Stimulated activated CD8-positive, alpha-beta memory T cell treated with anti-CD3 and anti-CD28 coated beads, Interleukin-15, amount 100 ng/mL, for 24 hours (primary cell): ENCODE measurements around the gene PHF13.
"Not testable (repeated sequence)": the region's sequence is repeated elsewhere in the genome, so short reads cannot be mapped to it uniquely, and the experiment has no call there.

ENCODE experiments used
- DNase-seq: peaks from one replicate; pipeline ENCODE4 v3.0.0-alpha.2; 2020; ENCODE audit warnings: low read depth

PHF13 gene

DNA sequence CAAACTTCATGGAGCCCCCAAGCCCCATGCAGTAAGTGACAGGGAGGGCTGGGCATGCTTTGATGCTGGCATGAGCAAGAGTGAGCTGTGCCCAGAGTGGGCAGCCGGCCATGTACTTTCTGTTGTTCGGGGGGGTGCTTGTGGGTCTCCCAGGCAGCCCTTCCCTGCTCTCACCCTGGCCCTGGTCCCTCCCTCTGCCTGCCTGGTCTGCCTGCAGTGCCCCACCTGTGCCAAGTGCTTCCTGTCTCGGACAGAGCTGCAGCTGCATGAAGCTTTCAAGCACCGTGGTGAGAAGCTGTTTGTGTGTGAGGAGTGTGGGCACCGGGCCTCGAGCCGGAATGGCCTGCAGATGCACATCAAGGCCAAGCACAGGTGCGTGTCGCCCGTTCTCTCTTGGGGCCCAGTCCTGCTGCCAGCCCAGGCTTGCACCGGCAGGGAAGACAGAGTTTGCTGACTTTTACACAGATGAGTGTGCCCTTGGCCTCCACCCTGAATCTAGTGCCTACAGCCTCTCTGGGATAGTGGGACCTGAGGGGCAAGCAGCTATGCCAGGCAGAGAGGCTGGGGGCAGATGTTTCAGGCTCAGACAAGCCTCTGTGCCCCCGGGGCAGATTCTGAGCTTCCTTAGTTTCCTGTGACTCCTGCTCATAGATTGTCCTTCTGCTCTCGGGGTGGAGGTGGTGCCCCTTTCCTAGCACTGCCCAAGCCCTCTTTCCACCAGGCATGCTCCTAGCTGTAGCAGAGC, 26.1 kb upstream of the PHF13 start:
- no peak for DNase-seq

DNA sequence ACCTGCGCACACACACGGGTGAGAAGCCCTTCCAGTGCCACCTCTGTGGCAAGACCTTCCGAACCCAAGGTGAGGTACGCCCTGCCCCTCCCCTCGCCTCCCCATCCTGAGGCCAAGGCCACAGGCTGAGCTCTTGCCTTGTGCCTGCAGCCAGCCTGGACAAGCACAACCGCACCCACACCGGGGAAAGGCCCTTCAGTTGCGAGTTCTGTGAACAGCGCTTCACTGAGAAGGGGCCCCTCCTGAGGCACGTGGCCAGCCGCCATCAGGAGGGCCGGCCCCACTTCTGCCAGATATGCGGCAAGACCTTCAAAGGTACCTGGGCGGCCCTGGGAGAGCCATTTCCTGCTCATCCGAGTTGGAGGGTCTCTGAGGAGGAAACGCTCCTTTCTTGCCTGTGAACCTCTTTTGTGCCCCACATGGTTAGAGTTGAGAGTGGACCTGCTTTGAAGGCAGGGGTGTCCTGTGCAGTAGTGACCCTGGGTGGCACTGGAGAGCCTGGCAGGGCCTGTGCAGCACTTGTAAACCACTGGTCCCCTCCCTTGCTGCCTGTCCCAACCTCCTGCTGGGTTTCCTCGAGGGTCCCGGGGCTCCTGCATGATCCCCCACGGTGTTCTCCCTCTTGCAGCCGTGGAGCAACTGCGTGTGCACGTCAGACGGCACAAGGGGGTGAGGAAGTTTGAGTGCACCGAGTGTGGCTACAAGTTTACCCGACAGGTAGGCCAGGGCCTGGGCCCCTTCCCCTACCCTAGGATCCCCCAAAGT, 25.2 kb upstream of the PHF13 start:
- no peak for DNase-seq

DNA sequence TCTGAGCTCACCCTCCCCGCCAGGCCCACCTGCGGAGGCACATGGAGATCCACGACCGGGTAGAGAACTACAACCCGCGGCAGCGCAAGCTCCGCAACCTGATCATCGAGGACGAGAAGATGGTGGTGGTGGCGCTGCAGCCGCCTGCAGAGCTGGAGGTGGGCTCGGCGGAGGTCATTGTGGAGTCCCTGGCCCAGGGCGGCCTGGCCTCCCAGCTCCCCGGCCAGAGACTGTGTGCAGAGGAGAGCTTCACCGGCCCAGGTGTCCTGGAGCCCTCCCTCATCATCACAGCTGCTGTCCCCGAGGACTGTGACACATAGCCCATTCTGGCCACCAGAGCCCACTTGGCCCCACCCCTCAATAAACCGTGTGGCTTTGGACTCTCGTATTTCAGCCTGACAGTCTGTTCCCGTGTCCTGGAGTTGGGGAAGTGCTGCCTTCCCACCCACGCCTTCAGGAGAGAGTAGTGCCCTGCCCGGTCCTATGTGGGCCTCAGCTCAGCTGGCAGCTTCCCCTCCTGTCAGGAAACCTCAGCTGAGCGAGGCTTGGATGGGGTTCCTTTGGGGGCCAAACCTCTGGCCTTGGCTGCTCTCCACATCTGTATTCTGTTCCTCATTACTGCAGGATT, 24.5 kb upstream of the PHF13 start:
- DNase-seq, result no peak

DNA sequence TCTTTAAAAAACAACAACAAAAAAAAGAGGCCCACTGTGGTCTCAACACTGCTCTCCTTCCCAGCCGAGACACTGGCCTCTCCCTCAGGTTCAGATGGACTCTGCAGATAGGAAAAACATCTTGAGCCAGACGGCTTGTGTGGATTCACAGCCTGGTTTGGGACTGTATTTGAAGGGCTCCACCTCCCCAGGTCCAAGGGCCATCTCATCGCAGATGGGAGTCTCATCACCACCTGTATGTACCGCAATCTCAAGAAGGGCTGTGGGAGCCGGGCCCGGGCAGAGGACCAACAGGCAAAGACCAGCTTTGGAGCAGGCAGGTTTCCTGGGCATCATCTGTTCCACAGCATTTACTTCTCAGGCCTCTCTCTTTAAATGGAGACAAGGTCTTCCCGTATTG, 23.5 kb upstream of the PHF13 start:
- no peak for DNase-seq

DNA sequence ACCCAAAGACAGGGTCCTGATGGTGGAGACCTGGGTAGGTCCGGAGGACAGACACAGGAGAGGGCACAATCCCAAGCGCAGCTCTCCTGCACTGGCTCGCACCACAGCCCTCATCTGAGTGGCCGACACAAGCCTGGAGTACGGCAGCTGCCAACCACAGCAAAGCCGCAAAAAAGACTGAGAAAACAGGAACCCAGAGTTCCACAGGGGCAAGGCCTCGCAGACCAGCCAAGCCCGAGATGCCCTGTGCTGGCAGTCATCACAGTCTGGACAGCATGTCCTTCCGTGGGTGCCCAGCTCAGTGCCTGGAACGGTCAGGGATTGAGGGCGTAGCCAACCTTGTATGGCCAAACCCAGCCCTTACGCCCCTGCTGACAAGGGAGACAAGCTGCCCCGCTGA, 22.3 kb upstream of the PHF13 start:
- DNase-seq, result no peak

DNA sequence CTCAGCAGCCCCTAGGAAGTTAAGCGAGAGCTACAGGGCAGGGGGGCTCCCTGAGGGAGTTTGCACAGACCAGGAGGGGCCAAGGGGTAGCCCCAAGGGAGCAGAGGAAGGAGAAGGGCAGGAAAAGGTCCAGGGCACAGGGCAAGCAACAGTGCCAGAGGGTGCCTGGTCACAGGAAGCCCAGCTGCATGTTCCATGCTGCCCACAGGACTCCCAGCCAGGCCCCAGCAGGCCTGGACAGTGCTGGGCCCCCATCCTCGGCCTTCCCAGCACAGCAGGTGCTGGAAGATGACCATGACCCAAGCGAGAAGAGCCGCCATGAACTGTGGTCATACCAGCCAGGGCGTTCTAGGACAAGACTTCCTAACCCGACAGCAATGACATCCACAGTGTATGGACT, 21.9 kb upstream of the PHF13 start:
- no peak for DNase-seq

DNA sequence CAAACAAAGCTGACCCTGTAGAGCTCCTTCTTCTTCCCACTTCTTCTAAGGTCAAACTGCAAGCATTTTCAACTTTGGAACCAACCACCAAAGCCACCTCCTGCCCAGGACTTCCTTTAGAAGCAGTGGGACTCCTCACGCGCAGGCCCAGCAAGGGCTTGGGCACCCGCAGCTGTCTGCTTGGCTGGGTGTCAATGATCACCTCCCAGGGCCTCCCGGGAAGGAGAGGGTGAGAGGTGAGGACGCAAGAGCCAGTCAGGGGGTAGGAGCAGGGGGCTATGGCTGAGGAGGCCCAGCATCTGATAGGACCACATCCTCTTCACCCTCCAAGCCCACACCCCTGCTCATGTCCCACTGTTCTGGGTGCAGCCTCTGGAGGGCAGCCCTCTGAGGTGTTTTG, 21.1 kb upstream of the PHF13 start:
- DNase-seq, result no peak

DNA sequence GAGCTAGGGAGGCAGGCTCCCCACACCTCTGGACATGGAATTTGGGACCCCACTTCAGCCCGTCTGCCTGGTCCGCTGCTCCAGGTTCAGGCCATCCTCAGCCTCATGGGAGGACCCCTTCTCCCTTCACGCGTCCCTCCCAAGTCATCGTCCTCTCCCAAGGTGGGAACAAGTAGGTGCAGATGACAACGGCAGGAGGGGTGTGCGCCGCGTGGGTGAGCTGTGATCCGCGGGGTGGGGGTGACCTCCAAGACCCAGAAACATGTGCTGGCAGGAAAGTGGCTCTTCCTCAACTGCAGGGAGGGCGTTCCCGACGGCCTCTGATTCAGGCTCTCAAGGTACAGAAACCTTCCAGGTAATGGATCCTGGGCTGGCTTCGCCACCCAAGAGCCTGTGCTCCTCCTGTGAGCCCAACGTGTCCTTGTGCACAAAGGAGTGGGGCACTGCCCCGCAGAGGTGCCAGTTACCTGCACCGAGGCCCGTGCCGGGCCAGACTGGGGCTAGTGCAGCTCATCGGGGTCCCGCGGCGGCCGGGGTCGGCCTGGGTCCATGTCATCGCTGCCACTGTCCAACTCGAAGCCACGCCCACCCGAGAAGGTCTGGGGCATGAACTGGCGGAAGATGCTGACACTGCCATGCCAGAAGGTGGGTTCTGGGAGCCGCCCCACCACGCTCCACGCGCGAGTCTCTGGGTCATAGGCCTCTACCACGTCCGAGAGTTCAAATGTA, 20.5 kb upstream of the PHF13 start:
- no peak for DNase-seq

DNA sequence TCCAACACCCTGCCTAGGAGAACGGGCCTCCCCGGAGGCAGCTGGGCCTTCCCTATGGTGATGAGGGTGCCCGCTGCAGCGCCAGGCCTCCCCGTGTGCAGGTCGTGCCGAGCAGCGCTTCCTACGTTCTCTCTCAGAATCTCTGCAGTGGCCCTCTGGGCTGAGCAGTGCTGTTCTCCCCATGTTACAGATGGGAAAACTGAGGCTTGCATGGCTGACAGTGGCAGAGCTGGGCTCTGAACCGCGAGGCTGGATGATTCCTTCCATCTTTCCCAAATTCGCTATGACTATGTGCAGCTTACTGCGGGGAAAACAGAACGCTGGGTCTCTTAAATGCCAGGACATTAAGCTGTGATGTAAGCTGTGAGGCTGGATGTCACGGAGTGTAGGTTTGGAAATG, 19.7 kb upstream of the PHF13 start:
- no peak for DNase-seq

DNA sequence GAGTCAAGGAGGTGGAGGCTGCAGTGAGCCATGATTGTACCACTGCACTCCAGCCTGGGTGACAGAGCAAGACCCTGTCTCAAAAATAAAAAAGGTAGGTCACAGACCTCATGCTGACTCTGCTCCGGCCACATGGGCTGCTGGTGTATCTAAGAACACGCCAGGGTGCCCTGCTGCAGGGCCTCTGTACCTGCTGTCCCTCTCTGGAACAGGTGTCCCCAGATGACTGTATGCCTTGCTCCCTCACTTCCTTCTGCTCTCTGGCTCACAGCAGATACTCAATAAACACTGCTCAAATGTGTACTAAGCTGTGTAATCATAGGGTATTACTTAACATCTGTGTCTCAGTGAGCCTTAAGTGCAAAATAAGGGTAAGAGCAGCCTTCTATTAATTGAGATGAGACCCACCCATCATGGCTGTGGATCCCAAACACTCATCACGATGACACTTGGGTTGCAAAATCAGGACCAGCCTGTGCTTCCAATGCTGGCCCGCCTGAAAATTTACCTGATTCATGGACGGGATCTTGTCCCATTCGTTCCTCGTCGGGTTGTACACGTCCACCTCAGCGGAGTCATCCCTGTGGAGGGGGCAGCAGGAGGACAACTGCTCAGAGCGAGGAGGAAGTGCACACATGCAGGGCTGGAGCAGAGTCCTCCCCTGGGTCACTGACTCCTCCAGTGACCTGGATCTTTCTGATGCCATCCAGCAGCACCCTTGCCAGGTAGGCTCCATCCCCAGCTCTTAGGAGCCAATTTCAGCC, 18.4 kb upstream of the PHF13 start:
- no peak for DNase-seq

DNA sequence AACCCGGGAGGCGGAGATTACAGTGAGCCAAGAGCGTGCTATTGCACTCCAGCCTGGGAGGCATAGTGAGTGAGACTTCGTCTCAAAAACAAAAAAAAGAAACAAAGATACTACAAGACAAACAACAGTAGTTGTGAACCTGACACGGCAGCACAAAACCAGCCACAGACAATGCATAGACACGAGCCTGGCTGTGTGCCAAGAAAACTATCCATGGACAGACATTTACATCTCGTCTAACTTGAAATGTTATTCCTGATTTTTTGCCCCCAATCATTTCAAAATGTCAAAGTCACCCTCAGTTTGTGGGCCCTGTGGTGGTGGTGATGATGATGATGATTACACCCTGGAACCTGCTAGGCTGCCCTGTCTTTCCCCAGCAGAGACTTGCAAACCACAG, 17.2 kb upstream of the PHF13 start:
- no peak for DNase-seq

DNA sequence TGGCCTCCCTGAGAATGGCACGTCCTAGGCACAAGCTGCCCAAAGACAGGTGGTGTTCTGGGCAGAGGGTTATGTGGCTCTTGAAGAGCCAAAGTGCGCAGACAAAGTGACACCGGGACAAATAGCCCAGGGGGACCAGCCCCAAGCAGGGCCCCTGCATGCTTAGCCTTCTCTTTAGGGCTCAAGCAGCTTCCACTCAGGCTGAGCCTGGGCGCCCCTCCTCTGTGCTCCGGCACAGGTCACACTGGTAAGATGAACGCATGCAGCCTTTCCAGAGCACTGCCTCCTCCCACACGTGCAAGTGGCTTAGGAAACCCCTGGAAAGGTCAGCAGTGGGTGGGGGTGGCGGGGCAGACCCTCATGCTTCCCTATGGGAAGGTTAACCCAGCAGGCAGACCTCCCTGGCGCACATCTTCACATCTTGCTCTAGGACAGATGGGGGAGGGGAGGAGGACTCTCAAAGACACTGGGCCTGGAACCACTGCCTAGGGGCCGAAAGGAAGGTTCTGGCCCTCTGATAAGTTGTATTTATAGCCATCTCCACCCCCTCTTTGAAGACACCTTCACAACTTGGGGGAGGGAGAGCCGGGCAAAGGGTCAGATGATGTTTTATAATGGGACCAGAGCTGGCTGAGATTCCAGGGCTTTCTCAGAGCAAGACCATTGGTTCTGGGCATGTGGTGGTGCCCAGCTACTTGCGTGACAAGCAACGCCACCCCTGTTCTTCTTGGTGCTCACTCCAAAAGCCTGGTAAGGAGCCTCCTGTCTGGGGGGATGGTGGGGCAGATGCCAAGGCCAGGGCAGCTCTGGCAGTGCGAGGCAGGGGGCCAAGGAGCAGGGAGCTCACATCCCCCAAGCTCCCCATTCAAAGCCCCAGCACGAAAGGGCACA, 16.4 kb upstream of the PHF13 start:
- DNase-seq, result no peak

DNA sequence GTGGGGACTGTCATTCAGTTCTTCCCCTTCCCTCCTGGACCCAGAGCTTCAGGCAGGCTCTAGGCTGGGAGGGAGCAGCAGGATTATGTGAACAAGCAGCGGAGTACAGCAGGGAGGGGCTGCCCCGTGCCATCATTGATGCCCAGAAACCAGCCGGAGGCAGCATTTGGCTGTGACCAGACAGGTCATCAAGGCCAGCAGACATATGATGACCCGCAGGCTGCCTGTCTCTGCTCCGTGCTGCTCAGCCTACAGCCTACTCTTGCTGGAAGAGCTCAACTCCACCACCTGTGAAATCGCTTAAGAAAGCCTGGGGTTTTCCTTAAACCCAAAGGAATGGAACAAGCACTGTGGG, 15.8 kb upstream of the PHF13 start:
- no peak for DNase-seq

DNA sequence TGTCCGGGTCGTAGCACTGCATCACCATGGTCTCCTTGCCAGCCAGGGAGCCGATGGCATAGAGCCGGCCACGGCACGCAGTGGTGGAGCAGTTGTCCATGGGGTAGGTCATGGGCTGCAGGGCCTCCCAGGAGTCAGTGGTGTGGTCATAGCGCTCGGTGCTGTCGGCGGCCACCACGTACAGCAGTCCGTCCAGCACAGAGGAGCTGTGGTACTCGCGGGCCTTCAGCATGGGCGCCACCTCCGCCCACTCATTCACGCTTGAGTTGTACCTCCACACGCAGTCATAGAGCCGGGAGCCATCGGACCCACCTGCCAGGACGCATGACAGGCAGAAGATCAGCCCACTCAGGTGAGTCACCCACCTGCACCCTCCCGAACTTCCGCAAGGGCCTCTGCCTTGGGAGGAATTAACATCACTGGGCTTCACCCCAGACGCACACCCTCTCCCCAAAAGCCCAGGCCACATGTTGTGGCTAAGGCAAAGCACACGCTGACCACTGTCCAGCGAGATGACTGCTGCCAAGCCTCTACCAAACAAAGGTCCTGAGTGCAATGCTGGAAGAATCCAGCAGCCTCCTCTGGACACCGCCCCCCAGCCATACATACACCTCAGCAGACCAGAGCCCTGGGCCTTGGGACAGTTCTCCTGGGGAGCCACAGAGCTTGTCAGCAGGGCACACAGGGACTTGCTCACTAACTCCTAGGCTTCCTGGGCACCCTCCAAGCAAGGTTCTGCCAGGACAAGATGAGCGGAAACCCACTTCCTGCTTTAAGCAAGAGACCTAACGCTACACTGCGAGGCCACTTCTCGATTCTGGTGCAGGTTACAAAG, 14.2 kb upstream of the PHF13 start:
- DNase-seq, result no peak

DNA sequence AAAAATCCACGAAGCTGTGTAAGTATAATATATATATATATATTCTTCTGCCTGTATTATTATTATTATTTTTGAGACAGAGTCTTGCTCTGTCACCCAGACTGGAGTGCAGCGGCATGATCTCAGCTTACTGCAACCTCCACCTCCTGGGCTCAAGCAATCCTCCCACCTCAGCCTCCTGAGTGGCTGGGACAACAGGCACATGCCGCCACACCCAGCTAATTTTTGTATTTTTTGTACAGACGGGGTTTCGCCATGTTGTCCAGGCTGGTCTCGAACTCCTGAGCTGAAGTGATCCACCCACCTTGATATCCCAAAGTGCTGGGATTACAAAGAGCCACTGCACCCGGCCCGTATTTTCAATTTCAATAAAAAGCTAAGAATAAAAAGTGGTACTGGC, 13.5 kb upstream of the PHF13 start:
- not testable (repeated sequence) for DNase-seq

DNA sequence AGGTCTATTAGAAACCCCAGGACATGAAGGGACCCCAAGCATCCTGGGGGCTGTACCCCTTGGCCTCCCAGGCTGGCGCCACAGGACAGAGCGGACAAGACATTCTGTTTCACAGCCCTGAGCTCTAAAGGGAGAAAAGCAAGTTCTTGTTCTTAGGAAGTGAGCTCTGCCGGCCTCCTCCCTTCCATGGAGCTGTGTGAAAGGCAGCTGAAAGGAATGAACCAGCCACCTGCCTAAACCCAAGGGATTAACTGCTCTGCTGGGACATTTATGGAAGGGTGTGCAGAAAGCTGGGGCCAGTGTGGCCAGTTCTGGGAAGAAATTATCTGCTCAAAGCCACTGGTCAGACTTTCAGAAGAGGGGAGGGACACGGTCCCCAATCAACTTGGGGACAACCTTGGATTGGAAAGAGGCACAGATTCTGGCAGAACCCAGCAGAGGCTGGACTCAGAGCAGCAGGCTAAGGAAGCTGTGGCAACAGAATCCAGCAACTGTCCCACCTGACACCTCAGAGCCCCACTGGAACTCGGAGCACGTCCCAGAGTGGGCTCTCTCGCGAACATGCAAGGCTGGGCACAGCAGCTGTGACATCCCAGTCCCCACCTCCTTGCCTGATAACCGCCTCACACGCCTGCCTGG, 13.0 kb upstream of the PHF13 start:
- DNase-seq, result no peak

DNA sequence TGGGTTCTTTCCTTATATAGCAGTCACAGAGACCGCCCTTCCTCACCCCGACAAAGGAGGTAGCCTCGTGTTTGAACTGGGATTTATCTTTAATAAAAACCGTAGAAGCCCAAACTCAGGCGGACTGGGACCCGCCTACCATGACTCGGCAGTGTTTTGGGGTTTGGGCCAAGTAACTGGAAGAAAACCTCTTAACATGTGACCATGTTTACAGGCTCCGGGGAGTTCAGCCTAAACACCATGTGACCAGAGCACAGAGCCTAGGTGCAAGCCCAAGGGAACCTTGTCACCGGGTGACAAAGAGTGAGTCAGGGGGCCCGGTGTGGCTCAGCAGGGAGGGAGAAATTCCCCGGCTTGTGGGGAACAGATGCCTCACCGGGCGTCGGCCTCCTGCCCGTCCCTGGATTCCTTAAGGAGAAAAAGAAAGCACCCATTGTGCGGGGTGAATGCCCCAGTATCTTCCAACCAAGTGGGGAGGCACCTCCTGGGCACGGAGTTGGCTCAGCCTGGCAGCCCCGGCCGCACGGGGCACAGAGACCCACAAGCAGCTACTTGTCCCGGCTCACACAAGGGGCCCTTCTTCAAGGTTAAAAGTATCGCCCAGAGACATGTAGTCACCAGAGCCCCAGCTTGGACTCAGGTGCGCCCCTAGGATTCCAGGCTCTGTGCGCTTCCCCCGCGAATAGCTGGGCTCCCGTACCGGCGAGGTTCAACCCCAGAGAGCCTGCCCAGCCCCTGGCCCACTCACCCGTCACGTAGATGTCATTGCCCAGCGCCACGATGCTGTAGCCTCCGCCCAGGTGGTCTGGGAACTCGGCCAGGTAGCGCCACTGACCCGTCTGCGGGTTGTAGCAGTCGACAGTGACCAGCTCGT, 12.2 kb upstream of the PHF13 start:
- DNase-seq, result no peak

DNA sequence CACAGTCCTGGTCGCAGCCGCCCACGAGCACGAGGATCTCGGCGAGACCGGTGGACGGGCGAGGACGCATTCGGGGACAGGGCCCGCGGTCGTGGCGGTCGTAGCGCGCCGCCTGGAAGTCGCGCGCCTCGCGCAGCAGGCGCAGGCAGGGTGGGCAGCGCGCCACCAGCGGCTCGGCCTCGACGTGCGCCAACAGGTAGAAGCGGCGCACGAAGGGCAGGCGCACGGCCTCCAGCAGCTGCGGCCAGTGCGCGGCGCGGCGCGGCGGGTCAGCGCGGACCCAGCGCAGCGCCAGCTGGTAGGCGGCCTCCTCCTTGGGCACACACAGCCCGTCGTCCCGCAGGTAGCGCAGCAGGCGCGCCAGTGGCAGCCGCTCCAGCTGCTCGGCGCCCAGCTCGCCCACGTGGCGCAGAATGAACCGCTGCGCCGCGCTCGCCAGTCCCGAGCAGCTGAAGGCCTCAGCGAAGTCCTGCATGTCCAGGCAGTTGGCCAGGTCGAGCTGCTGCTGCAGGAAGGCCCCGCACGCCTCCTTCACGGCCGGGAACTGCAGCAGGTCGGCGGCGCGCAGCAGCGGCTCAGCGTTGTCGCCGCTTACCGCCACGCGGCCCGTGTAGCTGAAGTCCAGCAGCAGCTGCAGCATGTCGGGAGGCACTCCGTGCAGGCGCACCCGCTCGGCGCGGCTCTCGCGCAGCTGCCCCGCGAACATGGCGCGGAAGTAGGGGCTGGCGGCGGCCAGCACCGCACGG, 11.4 kb upstream of the PHF13 start:
- no peak for DNase-seq
